Nephron progenitor cell (in vitro differentiated cells): ENCODE data around the gene MTHFD1L.
A peak's percentile ranks its signal among the peaks of the same experiment; 100 is the strongest.
"Not testable (repeated sequence)": the region's sequence is repeated elsewhere in the genome, so short reads cannot be mapped to it uniquely, and the experiment has no call there.

Source experiments
- DNase-seq: peaks from one replicate; pipeline ENCODE4 v3.0.0; 2021
- H3K27ac Mint-ChIP-seq: 2 replicates; pipeline ENCODE4 v1.8.0; 2021; ENCODE audit warnings: mild to moderate bottlenecking, moderate library complexity, mixed read lengths
- H3K27me3 Mint-ChIP-seq: 2 replicates; pipeline ENCODE4 v1.8.0; 2021; ENCODE audit warnings: mild to moderate bottlenecking, low read depth, mixed read lengths; ENCODE audit not compliant: poor library complexity
- H3K36me3 Mint-ChIP-seq: 2 replicates; pipeline ENCODE4 v1.8.0; 2021; ENCODE audit warnings: low read depth, mixed read lengths
- H3K4me1 Mint-ChIP-seq: 2 replicates; pipeline ENCODE4 v1.8.0; 2021; ENCODE audit warnings: mixed read lengths
- H3K4me3 Mint-ChIP-seq: 2 replicates; pipeline ENCODE4 v1.8.0; 2021; ENCODE audit warnings: mild to moderate bottlenecking, moderate library complexity, mixed read lengths
- H3K9me3 Mint-ChIP-seq: 2 replicates; pipeline ENCODE4 v1.8.0; 2021; ENCODE audit warnings: mild to moderate bottlenecking, moderate library complexity, mixed read lengths
- TF ChIP-seq, protein P1 (sequence below): fragments of 200-600 bp; sonication (generic); IDR thresholded peaks from 2 replicates; pipeline ENCODE4 v1.5.0; 2021; ENCODE audit warnings: antibody characterized with exemption

The MTHFD1L gene

DNA sequence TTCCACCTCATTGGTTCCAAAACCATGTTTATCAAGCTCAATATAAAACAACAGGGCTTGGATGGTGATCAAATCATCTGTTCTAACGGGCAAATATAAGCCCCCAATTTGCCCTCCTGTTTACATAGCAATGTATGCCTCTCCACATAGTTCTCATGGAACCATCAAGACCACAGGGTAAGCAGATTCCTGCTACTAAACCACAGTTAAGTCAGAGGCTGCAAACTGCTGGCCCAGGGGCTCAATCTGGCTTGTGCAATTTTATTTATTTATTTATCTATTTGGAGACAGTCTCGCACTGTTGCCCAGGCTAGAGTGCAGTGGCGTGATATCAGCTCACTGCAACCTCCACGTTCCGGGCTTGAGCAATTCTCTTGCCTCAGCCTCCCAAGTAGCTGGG, 18.9 kb upstream of the MTHFD1L start:
- TF ChIP-seq, protein P1, sequence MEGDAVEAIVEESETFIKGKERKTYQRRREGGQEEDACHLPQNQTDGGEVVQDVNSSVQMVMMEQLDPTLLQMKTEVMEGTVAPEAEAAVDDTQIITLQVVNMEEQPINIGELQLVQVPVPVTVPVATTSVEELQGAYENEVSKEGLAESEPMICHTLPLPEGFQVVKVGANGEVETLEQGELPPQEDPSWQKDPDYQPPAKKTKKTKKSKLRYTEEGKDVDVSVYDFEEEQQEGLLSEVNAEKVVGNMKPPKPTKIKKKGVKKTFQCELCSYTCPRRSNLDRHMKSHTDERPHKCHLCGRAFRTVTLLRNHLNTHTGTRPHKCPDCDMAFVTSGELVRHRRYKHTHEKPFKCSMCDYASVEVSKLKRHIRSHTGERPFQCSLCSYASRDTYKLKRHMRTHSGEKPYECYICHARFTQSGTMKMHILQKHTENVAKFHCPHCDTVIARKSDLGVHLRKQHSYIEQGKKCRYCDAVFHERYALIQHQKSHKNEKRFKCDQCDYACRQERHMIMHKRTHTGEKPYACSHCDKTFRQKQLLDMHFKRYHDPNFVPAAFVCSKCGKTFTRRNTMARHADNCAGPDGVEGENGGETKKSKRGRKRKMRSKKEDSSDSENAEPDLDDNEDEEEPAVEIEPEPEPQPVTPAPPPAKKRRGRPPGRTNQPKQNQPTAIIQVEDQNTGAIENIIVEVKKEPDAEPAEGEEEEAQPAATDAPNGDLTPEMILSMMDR, result no peak
- H3K9me3 Mint-ChIP-seq, result no peaks in the 10 kb centered on the region
- H3K4me1 Mint-ChIP-seq, result no peaks in the 10 kb centered on the region
- peaks cover 11% of the 10 kb centered on the region for H3K27me3 Mint-ChIP-seq
- H3K4me3 Mint-ChIP-seq, result no peak overlapping the region
- peaks cover 9% of the 10 kb centered on the region for H3K36me3 Mint-ChIP-seq
- H3K27ac Mint-ChIP-seq, result no peak overlapping the region
- DNase-seq, result no peak

DNA sequence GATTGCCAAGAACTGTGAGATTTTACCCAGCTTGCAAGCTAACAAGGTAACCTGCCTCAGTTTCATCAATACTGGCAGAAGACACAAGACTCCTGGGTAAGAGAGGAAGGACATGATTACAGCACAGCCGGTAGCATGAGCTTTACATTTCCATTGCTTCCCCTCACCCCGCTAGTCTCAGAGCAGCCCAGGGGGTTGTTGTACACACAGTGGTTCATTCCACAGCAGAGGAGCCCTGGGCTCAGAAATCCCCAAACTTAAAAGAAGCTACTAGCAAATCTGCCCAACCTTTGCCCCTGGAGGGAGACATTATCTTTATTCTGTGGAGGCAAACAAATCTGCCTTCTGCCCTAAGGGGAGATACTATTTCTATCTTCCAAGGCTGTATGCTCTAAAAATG, 17.1 kb upstream of the MTHFD1L start:
- Mint-ChIP-seq H3K9me3 (no peaks in the 10 kb centered on the region), H3K4me3 (no peak overlapping the region), H3K27ac (no peak overlapping the region), H3K36me3 (peaks cover 9% of the 10 kb centered on the region), H3K4me1 (no peaks in the 10 kb centered on the region), H3K27me3 (peaks cover 10% of the 10 kb centered on the region)
- no peak for DNase-seq
- TF ChIP-seq, protein P1, result no peak

DNA sequence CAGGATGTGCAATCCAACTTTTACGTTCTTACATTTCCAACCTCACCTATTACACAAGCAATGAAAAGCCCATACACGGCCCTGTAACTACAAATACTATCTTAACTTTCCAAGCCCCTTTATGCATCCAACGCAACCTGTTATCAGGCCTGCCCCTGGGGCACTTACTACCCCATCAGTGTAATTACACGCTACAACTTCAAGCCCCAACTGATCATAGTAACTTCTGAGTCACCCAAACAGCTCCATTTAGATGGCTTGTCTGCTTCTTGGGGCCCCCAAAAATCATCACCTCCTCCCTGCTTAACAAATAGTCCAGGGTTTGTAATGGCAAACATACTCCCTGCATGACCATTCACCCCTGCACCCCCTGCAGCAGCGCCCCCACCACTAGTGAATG, 11.1 kb upstream of the MTHFD1L start:
- not testable (repeated sequence) for H3K27me3 Mint-ChIP-seq, H3K36me3 Mint-ChIP-seq, H3K4me1 Mint-ChIP-seq, H3K4me3 Mint-ChIP-seq, H3K9me3 Mint-ChIP-seq, DNase-seq, H3K27ac Mint-ChIP-seq

DNA sequence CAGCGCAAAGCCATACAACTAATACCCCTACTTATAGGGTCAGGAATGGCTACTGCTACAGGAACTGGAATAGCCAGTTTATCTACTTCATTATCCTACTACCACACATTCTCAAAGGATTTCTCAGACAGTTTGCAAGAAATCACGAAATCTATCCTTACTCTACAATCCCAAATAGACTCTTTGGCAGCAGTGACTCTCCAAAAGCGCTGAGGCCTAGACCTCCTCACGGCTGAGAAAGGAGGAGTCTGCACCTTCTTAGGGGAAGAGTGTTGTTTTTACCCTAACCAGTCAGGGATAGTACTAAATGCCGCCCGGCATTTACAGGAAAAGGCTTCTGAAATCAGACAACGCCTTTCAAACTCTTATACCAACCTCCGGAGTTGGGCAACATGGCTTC, 10.3 kb upstream of the MTHFD1L start:
- DNase-seq, H3K4me3 Mint-ChIP-seq, H3K36me3 Mint-ChIP-seq, H3K27ac Mint-ChIP-seq, H3K4me1 Mint-ChIP-seq, H3K9me3 Mint-ChIP-seq, H3K27me3 Mint-ChIP-seq: not testable (repeated sequence)

DNA sequence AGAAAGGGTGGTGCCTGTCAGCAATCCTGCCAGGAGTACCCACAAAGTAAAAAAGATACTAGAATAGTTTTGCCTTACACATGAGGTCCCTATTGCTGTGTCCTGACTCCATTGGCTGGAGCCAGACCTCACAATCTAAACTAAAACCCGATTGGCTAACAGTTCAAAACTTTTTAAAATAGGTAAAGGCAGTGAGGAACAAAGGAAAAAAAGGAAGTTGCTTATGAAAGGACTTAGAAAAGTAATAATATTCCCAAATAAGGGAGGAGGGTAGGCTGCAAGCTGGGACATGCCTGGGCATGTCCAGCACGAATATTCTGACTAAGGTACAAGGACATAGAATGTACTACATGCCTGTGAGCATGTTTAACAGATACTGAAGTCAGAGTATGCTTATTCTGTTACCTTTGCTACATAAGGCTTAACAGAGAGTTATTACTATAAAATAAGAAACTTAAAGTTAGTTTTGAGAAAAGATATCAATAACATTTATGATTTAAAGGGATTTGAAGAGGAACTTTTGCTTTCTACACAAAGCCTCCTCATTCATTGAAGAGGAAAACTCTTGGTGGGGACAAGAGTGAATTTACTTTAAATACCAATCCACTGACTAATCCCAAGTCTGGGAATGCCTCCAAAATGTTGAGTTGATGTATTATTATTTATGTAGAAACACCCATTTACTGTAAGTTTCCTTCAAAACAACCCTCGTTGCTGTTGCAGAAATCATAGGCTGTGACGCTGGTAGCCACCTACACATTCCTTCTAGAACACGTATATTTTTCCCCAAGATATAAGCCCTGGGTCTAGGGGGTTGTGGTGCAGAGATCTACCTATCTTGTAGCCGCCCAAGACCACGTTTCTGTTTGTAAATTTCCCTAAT, 8.2 kb upstream of the MTHFD1L start:
- Mint-ChIP-seq H3K9me3 (peaks cover 6% of the 10 kb centered on the region), H3K36me3 (peaks cover 5% of the 10 kb centered on the region), H3K4me1 (peaks cover 6% of the 10 kb centered on the region), H3K27me3 (peaks cover 7% of the 10 kb centered on the region), H3K27ac (peak overlapping the region; percentile 79), H3K4me3 (no peak overlapping the region)
- TF ChIP-seq, protein P1, result no peak
- DNase-seq, result no peak

DNA sequence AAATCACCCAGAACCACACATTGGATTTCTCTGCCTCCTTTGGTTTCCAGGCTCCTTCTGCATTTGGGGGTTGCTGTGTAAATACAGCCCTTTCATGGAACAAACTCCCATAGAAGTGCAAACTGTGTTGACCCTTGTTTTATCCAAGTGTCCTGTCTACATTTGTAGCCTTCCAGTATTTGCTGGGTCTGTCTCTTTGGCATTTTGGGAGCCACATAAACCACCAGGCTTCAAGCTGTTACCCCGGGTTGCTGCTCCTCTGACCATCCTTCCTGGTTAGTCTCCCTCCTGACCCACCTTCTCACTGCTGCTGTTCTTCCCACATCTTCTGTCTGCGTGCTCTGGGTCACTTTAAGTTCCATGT, 7.6 kb upstream of the MTHFD1L start:
- Mint-ChIP-seq H3K4me3 (no peak overlapping the region), H3K27ac (no peak overlapping the region), H3K4me1 (peaks cover 6% of the 10 kb centered on the region), H3K9me3 (peaks cover 6% of the 10 kb centered on the region), H3K36me3 (peaks cover 5% of the 10 kb centered on the region), H3K27me3 (peaks cover 7% of the 10 kb centered on the region)
- DNase-seq, result no peak
- TF ChIP-seq, protein P1, result no peak

DNA sequence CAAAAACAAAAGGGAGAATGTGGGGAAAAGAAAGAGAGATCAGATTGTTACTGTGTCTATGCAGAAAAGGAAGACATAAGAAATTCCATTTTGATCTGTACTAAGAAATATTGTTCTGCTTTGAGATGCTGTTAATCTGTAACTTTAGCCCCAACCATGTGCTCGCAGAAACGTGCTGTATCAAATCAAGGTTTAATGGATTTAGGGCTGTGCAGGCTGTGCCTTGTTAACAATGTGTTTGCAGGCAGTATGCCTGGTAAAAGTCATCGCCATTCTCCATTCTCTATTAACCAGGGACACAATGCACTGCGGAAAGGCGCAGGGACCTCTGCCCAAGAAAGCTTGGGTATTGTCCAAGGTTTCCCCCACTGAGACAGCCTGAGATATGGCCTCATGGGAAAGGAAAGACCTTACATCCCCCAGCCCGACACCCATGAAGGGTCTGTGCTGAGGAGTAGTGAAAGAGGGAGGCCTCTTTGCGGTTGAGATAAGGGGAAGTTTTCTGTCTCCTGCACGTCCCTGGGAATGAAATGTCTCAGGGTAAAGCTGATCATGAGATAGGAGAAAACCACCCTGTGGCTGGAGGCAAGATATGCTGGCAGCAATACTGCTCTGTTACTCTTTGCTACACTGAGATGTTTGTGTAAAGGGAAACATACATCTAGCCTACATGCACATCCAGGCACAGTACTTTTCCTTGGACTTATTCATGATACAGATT, 3.9 kb upstream of the MTHFD1L start:
- not testable (repeated sequence) for H3K27ac Mint-ChIP-seq, DNase-seq, H3K27me3 Mint-ChIP-seq, H3K4me3 Mint-ChIP-seq, H3K36me3 Mint-ChIP-seq, H3K4me1 Mint-ChIP-seq, H3K9me3 Mint-ChIP-seq
